ENCODE data around the gene POTEM.
"Not testable (repeated sequence)": the region's sequence is repeated elsewhere in the genome, so short reads cannot be mapped to it uniquely, and the experiment has no call there.

The POTEM gene

GRCh38 chr14:19038060-19038664, 70.9 kb downstream of the POTEM start:
- DNase-seq: not testable (repeated sequence)

- DNase-seq: not testable (repeated sequence)
Measured at GRCh38 chr14:19038785-19039184, 71.6 kb downstream of the POTEM start.

GRCh38 chr14:19043384-19043783, 76.2 kb downstream of the POTEM start:
- DNase-seq: not testable (repeated sequence)
